HCT116 (cell line): Measurements from ENCODE around the gene UNC79.

ENCODE experiments used
- CEBPB ChIP-seq: IDR thresholded peaks from 2 replicates; pipeline ENCODE4 v1.6.1; 2012; ENCODE audit warnings: low read depth
- EZH2 ChIP-seq: fragments of 200-600 bp; sonication (generic); IDR thresholded peaks from 2 replicates; pipeline ENCODE4 v1.6.1; 2017; ENCODE audit warnings: antibody characterized with exemption, mixed run types
- JUND ChIP-seq: IDR thresholded peaks from 2 replicates; pipeline ENCODE4 v1.6.1; 2012
- POLR2A ChIP-seq: IDR thresholded peaks from 2 replicates; pipeline ENCODE4 v1.7.0; 2011; ENCODE audit warnings: borderline replicate concordance; ENCODE audit not compliant: insufficient read depth, insufficient read length; ENCODE audit errors: extremely low read depth
- POLR2AphosphoS5 ChIP-seq: IDR thresholded peaks from 2 replicates; pipeline ENCODE4 v1.6.1; 2011; ENCODE audit warnings: mild to moderate bottlenecking, low read depth, low read length, moderate library complexity
- RAD21 ChIP-seq: IDR thresholded peaks from 2 replicates; pipeline ENCODE4 v1.6.1; 2012; ENCODE audit warnings: low read depth, mild to moderate bottlenecking
- SIN3A ChIP-seq: IDR thresholded peaks from 2 replicates; pipeline ENCODE4 v1.6.1; 2012; ENCODE audit warnings: low read depth
- TCF7L2 ChIP-seq: IDR thresholded peaks from 2 replicates; pipeline ENCODE4 v1.7.0; 2011; ENCODE audit warnings: borderline replicate concordance, inconsistent platforms; ENCODE audit not compliant: insufficient read depth, insufficient read length; ENCODE audit errors: extremely low read depth
- TF ChIP-seq, protein P1 (sequence below), 3 experiments: fragments of 200-600 bp in 1 of 3; sonication (generic) in 1 of 3; IDR thresholded peaks in 2 of 3; conservative IDR thresholded peaks in 1 of 3; 2 replicates each; pipeline ENCODE4 v1.5.1; 2012 to 2017; ENCODE audit warnings: low read depth in 2 of 3, low read length in 2 of 3, antibody characterized with exemption in 1 of 3, borderline replicate concordance in 1 of 3, control low read depth in 1 of 3, mild to moderate bottlenecking in 1 of 3, mixed read lengths in 1 of 3, mixed run types in 1 of 3, moderate library complexity in 1 of 3; ENCODE audit not compliant: insufficient read depth in 1 of 3

DNA sequence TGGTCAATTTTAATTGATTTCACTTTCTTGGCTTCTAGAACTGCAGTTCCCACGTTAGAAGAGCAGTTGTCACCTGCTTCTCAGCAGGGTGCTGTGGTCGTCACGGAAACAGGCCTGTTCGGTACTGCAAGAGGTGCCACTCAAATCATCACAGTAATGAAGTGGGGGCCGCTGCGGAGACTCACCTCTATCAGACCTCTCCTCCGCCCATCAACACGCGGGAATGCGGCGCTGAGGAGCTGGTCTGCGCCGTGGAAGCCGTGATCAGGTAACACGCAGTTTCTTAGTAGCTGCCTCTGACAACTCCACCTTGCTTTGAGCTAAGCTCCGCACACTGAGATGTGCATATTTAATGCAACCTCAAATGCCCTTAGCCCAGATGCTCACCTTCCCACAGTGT, 107.2 kb downstream of the UNC79 start:
- TF ChIP-seq, protein P1, sequence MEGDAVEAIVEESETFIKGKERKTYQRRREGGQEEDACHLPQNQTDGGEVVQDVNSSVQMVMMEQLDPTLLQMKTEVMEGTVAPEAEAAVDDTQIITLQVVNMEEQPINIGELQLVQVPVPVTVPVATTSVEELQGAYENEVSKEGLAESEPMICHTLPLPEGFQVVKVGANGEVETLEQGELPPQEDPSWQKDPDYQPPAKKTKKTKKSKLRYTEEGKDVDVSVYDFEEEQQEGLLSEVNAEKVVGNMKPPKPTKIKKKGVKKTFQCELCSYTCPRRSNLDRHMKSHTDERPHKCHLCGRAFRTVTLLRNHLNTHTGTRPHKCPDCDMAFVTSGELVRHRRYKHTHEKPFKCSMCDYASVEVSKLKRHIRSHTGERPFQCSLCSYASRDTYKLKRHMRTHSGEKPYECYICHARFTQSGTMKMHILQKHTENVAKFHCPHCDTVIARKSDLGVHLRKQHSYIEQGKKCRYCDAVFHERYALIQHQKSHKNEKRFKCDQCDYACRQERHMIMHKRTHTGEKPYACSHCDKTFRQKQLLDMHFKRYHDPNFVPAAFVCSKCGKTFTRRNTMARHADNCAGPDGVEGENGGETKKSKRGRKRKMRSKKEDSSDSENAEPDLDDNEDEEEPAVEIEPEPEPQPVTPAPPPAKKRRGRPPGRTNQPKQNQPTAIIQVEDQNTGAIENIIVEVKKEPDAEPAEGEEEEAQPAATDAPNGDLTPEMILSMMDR (IDR thresholded peaks at IDR 0.05 in 2 of 3, conservative IDR thresholded peaks at IDR 0.05 in 1 of 3; ENCODE audit: borderline replicate concordance in 1 of 3, insufficient read depth in 1 of 3, low read depth in 2 of 3, low read length in 2 of 3) = no peak
- TF ChIP-seq JUND (no peak), POLR2A (no peak), CEBPB (no peak), EZH2 (no peak), POLR2AphosphoS5 (no peak), RAD21 (no peak), SIN3A (no peak), TCF7L2 (no peak)
